GM21423 (cell line): ENCODE results near the gene MARCHF5.
"Not testable (repeated sequence)": the region's sequence is repeated elsewhere in the genome, so short reads cannot be mapped to it uniquely, and the experiment has no call there.

Experiments
- ATAC-seq: cut with Tn5 transposase; IDR thresholded peaks from one replicate; pipeline ENCODE4 v1.9.1; 2021; ENCODE audit warnings: mild to moderate bottlenecking, moderate library complexity; ENCODE audit not compliant: unreplicated experiment

Gene MARCHF5

GRCh38 chr10:92384741-92385140 lies 93.8 kb downstream of the MARCHF5 start:
- ATAC-seq, result no peak

- no peak for ATAC-seq
Observed at GRCh38 chr10:92385831-92386230, 94.9 kb downstream of the MARCHF5 start.

GRCh38 chr10:92387289-92387940 lies 96.4 kb downstream of the MARCHF5 start:
- ATAC-seq, result no peak

- not testable (repeated sequence) for ATAC-seq
Observed at GRCh38 chr10:92393173-92393572, 102.2 kb downstream of the MARCHF5 start.

- no peak for ATAC-seq
Observed at GRCh38 chr10:92395271-92395670, 104.3 kb downstream of the MARCHF5 start.

- not testable (repeated sequence) for ATAC-seq
Observed at GRCh38 chr10:92402234-92402633, 111.3 kb downstream of the MARCHF5 start.
